Measurements from ENCODE around the gene SLC26A3.

GRCh38 chr7:107718456-107719193 is 84.4 kb downstream of the SLC26A3 start:
- TF ChIP-seq EZH2 (IDR thresholded peaks at IDR 0.05; ENCODE audit: borderline replicate concordance, low read depth, low read length, severe bottlenecking) (no peak), CTCF (IDR thresholded peaks at IDR 0.05; ENCODE audit: borderline replicate concordance, extremely low read depth, low read length, poor library complexity, severe bottlenecking) (no peak)

Data from DND-41 (cell line).